ENCODE measurements around the gene NPDC1. TPM values are rescaled to one million over a fixed set of nuclear protein-coding genes. Genes with fewer than 3 reads are reported as not detected.

NPDC1 gene
- polyA plus RNA-seq, 3 donors, result 0.51 to 2.7 TPM; not detected in 1

- H3K27me3 ChIP-seq (ENCODE audit: control insufficient read depth in 2 of 2, insufficient read depth in 2 of 2, low read length in 2 of 2), result no peaks in the 10 kb centered on the region
- WGBS (ENCODE audit: insufficient coverage), result 34% methylated on average over 57 of the region's 65 CpGs
- peak overlapping the region; percentile 87 to 92 for H3K4me3 Mint-ChIP-seq
- H4K20me1 ChIP-seq (ENCODE audit: insufficient read depth, low read length), result peaks cover 27% of the 10 kb centered on the region
- H3K79me2 ChIP-seq (ENCODE audit: insufficient read depth, low read length), result peaks cover 69% of the 10 kb centered on the region
- peak overlapping the region; percentile 98 for H3K4me2 ChIP-seq (replicated peaks; ENCODE audit: extremely low read depth, low read length, poor library complexity, severe bottlenecking)
- peak overlapping the region; percentile 48 for H2AFZ ChIP-seq (ENCODE audit: insufficient read depth, low read depth, low read length, poor library complexity, severe bottlenecking)
- no peak for TF ChIP-seq CTCF (IDR thresholded peaks at IDR 0.05)
- H3K4me1 ChIP-seq (ENCODE audit: control insufficient read depth in 1 of 2, insufficient read depth in 2 of 2, low read length in 2 of 2), result peaks cover 65 to 87% of the 10 kb centered on the region in 2 donors
- peaks cover 60% of the 10 kb centered on the region for H3K4me1 Mint-ChIP-seq
- no peaks in the 10 kb centered on the region for H3K9me3 ChIP-seq (replicated peaks in 1 of 2; ENCODE audit: control insufficient read depth in 1 of 2, insufficient read depth in 1 of 2, low read length in 2 of 2)
- no peaks in the 10 kb centered on the region for H3K9me3 Mint-ChIP-seq
- peaks cover 4% of the 10 kb centered on the region in 2 donors for H3K36me3 ChIP-seq (replicated peaks in 1 of 2; ENCODE audit: control insufficient read depth in 1 of 2, insufficient read depth in 2 of 2, low read length in 2 of 2)
- DNase-seq, result peak; percentile 52 to 65 (median 57)
- peaks cover 4 to 7% (median 4%) of the 10 kb centered on the region in 3 donors for H3K27me3 Mint-ChIP-seq (ENCODE audit: low read depth in 3 of 3)
- peaks cover 0 to 6% of the 10 kb centered on the region in 2 donors for H3K36me3 Mint-ChIP-seq
- H3K27ac Mint-ChIP-seq, result peak overlapping the region; percentile 87 to 94 (median 91)
- intact Hi-C loops (cut with micrococcal nuclease), result loop anchor here (5.0 to 10.0 kb wide), 6 partner anchors 34 to 244 kb away; partner anchors contain the start of genes AJM1 (in 1 of the 2), C8G (in 1 of the 2), CLIC3 (in 1 of the 2) and FBXW5 (in 1 of the 2)
- peak overlapping the region; percentile 83 to 92 for H3K27ac ChIP-seq (ENCODE audit: low read depth in 1 of 2, low read length in 2 of 2)
- peak overlapping the region; percentile 77 for H3K9ac ChIP-seq (ENCODE audit: insufficient read depth, low read length, poor library complexity, severe bottlenecking)
- H3K4me3 ChIP-seq (replicated peaks in 1 of 3; ENCODE audit: low read depth in 2 of 3, low read length in 3 of 3), result peak overlapping the region; percentile 47 to 88 (median 68)
Observed at GRCh38 chr9:137030538-137031527, 15.1 kb downstream of the NPDC1 start.

- no peak for TF ChIP-seq CTCF (IDR thresholded peaks at IDR 0.05)
- Histone ChIP-seq H3K27ac (ENCODE audit: low read depth in 1 of 2, low read length in 2 of 2) (peak overlapping the region; percentile 83 to 92), H3K9me3 (replicated peaks in 1 of 2; ENCODE audit: control insufficient read depth in 1 of 2, insufficient read depth in 1 of 2, low read length in 2 of 2) (no peaks in the 10 kb centered on the region), H3K9ac (ENCODE audit: insufficient read depth, low read length, poor library complexity, severe bottlenecking) (peak overlapping the region; percentile 77), H3K4me1 (ENCODE audit: control insufficient read depth in 1 of 2, insufficient read depth in 2 of 2, low read length in 2 of 2) (peaks cover 57 to 79% of the 10 kb centered on the region in 2 donors), H3K27me3 (ENCODE audit: control insufficient read depth in 2 of 2, insufficient read depth in 2 of 2, low read length in 2 of 2) (no peaks in the 10 kb centered on the region), H3K79me2 (ENCODE audit: insufficient read depth, low read length) (peaks cover 61% of the 10 kb centered on the region), H4K20me1 (ENCODE audit: insufficient read depth, low read length) (peaks cover 18% of the 10 kb centered on the region), H3K4me2 (replicated peaks; ENCODE audit: extremely low read depth, low read length, poor library complexity, severe bottlenecking) (peak overlapping the region; percentile 98), H2AFZ (ENCODE audit: insufficient read depth, low read depth, low read length, poor library complexity, severe bottlenecking) (peak overlapping the region; percentile 48), H3K36me3 (replicated peaks in 1 of 2; ENCODE audit: control insufficient read depth in 1 of 2, insufficient read depth in 2 of 2, low read length in 2 of 2) (no peaks in the 10 kb centered on the region), H3K4me3 (replicated peaks in 1 of 3; ENCODE audit: low read depth in 2 of 3, low read length in 3 of 3) (peak overlapping the region; percentile 47 to 88 (median 68))
- Mint-ChIP-seq H3K9me3 (no peaks in the 10 kb centered on the region), H3K36me3 (peaks cover 0 to 4% of the 10 kb centered on the region in 2 donors), H3K27me3 (ENCODE audit: low read depth in 3 of 3) (peaks cover 4 to 7% (median 4%) of the 10 kb centered on the region in 3 donors), H3K4me3 (peak overlapping the region; percentile 87 to 92), H3K27ac (peak overlapping the region; percentile 87 to 94 (median 91)), H3K4me1 (peaks cover 54% of the 10 kb centered on the region)
- intact Hi-C loops (cut with micrococcal nuclease), result loop anchor here (5.0 to 10.0 kb wide), 6 partner anchors 33 to 243 kb away; partner anchors contain the start of genes AJM1 (in 1 of the 2), C8G (in 1 of the 2), CLIC3 (in 1 of the 2) and FBXW5 (in 1 of the 2)
- peak; percentile 8 to 21 (median 18) for DNase-seq
- 18% methylated on average over 6 of the region's 15 CpGs for whole genome bisulfite sequencing (ENCODE audit: insufficient coverage)
Observed at GRCh38 chr9:137030006-137030405, 16.0 kb downstream of the NPDC1 start.

Data from CD14-positive monocyte (primary cell).